ENCODE results near the gene ABCE1.

- TF ChIP-seq POLR2A (IDR thresholded peaks at IDR 0.05; ENCODE audit: low read depth, low read length) = no peak
- TF ChIP-seq TAF1 (IDR thresholded peaks at IDR 0.05; ENCODE audit: borderline replicate concordance, low read depth, low read length) = no peak
- no peak for TF ChIP-seq POLR2AphosphoS5 (IDR thresholded peaks at IDR 0.05; ENCODE audit: low read depth, low read length)
Measured at GRCh38 chr4:145048817-145049216, 49.3 kb upstream of the ABCE1 start.
